NOMO-1 (cell line): Measurements from ENCODE around the gene CHST14.
"Not testable (repeated sequence)": the region's sequence is repeated elsewhere in the genome, so short reads cannot be mapped to it uniquely, and the experiment has no call there.

Source experiments
- DNase-seq, 2 experiments: peaks; one replicate each; lab custom pipeline; 2025; ENCODE audit not compliant: unreplicated experiment in 2 of 2; lab: John Stamatoyannopoulos, UW

CHST14 gene

GRCh38 chr15:40440743-40441564, 29.8 kb upstream of the CHST14 start, which contains the start of gene BAHD1:
BAHD1 (plus strand) TSS chr15:40440953; CDS start chr15:40458465, 17,512 bp downstream.
- peak; percentile 92 to 94 for DNase-seq

- no peak for DNase-seq
These were observed 28.9 kb upstream of the CHST14 start for GRCh38 chr15:40441565-40442531.

GRCh38 chr15:40443255-40443654, 27.5 kb upstream of the CHST14 start:
- no peak for DNase-seq

- DNase-seq = no peak
These were observed 26.9 kb upstream of the CHST14 start for GRCh38 chr15:40443846-40444245.

GRCh38 chr15:40444736-40445135, 26.0 kb upstream of the CHST14 start:
- no peak for DNase-seq

- DNase-seq = no peak
These were observed 25.3 kb upstream of the CHST14 start for GRCh38 chr15:40445421-40445922.

- DNase-seq = no peak
These were observed 24.6 kb upstream of the CHST14 start for GRCh38 chr15:40446144-40446543.

- no peak for DNase-seq
These were observed 22.4 kb upstream of the CHST14 start for GRCh38 chr15:40448354-40448753.

GRCh38 chr15:40449275-40449674, 21.5 kb upstream of the CHST14 start:
- no peak for DNase-seq

GRCh38 chr15:40450047-40450446, 20.7 kb upstream of the CHST14 start:
- no peak for DNase-seq

- no peak for DNase-seq
These were observed 19.1 kb upstream of the CHST14 start for GRCh38 chr15:40451527-40452158.

- no peak for DNase-seq
These were observed 18.3 kb upstream of the CHST14 start for GRCh38 chr15:40452296-40453090.

- not testable (repeated sequence) for DNase-seq
These were observed 16.8 kb upstream of the CHST14 start for GRCh38 chr15:40453941-40454340.

GRCh38 chr15:40454904-40455391, 15.8 kb upstream of the CHST14 start:
- no peak for DNase-seq

- DNase-seq = no peak
These were observed 14.5 kb upstream of the CHST14 start for GRCh38 chr15:40456299-40456712.

- DNase-seq = no peak
These were observed 14.0 kb upstream of the CHST14 start for GRCh38 chr15:40456738-40457137.

GRCh38 chr15:40458495-40459371, 12.1 kb upstream of the CHST14 start:
- no peak for DNase-seq

GRCh38 chr15:40459391-40460015, 11.3 kb upstream of the CHST14 start:
- DNase-seq = no peak
